BE2C (cell line): ENCODE data around the gene PZP.
"Not testable (repeated sequence)": the region's sequence is repeated elsewhere in the genome, so short reads cannot be mapped to it uniquely, and the experiment has no call there.

Experiments
- DNase-seq: peaks from one replicate; pipeline ENCODE4 v3.0.0-alpha.2; 2020
- H3K27me3 ChIP-seq: fragments of 250-450 bp; sonication (Bioruptor Pico); 2 replicates; pipeline ENCODE4 v1.5.1; 2020; ENCODE audit warnings: mild to moderate bottlenecking
- H3K36me3 ChIP-seq: fragments of 250-450 bp; sonication (Bioruptor Pico); 2 replicates; pipeline ENCODE4 v1.5.1; 2020; ENCODE audit warnings: mild to moderate bottlenecking
- H3K4me1 ChIP-seq: fragments of 250-450 bp; sonication (Bioruptor Pico); 2 replicates; pipeline ENCODE4 v1.5.1; 2020
- H3K4me3 ChIP-seq: 2 replicates; pipeline ENCODE4 v1.5.1; 2011; ENCODE audit warnings: low read depth, low read length
- H3K9me3 ChIP-seq: fragments of 250-450 bp; sonication (Bioruptor Pico); 2 replicates; pipeline ENCODE4 v1.5.1; 2020
- CTCF ChIP-seq: IDR thresholded peaks from 2 replicates; pipeline ENCODE4 v1.5.1; 2012; ENCODE audit warnings: mild to moderate bottlenecking, low read depth, low read length

The PZP gene

GRCh38 chr12:9252256-9252655 is 44.1 kb upstream of the PZP start:
- Histone ChIP-seq H3K27me3 (peaks cover 6% of the 10 kb centered on the region; the same call in 1 of the 2 replicates), H3K4me3 (no peak overlapping the region), H3K9me3 (peaks cover 3% of the 10 kb centered on the region; the same call in 1 of the 2 replicates), H3K4me1 (no peaks in the 10 kb centered on the region), H3K36me3 (no peaks in the 10 kb centered on the region)
- no peak for DNase-seq
- no peak for TF ChIP-seq CTCF

DNA sequence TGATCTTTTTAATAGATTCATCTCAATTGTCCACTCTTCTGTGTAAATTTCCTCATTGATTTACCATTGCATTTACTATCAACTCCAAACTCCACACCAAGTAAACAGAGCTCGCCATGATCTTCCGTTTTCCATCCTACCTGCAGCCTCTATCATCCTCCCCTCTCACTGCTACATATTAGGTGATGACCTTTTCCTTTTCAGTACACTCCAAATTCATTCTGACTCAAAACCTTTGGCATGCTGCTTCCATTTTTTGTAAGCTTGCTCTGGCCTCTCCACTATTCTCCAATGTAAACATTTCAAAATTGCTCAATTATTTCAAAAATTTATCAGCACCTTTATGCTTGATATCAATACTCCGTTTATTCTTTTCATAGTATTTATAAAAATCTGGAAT is 40.2 kb upstream of the PZP start:
- no peak overlapping the region for H3K4me3 ChIP-seq
- peaks cover 3% of the 10 kb centered on the region; the same call in 1 of the 2 replicates for H3K9me3 ChIP-seq
- no peak for TF ChIP-seq CTCF
- no peaks in the 10 kb centered on the region for H3K4me1 ChIP-seq
- no peak for DNase-seq
- no peaks in the 10 kb centered on the region for H3K36me3 ChIP-seq
- peaks cover 3% of the 10 kb centered on the region; the same call in 1 of the 2 replicates for H3K27me3 ChIP-seq

DNA sequence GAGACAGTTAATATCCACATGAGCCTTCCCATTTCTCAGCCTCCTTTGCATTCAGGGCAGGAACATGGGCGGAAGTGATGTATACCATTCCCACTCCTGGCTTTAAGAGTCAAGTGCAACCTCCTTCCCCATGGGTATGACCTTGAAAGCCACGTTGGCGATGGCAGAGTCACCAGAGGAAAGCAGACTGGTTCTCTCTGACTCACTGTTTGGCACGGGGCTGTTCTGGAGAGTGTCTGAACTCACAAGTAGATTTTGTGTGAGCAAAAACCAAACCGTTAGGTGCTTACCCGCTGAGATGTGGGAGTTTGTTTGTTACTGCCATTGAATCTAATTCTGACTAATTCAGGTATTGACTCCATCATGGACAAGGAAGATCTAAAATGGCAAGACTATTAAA is 36.7 kb upstream of the PZP start:
- Histone ChIP-seq H3K4me1 (no peaks in the 10 kb centered on the region), H3K36me3 (no peaks in the 10 kb centered on the region), H3K9me3 (no peaks in the 10 kb centered on the region), H3K27me3 (peaks cover 28% of the 10 kb centered on the region), H3K4me3 (no peak overlapping the region)
- no peak for DNase-seq
- no peak for TF ChIP-seq CTCF

DNA sequence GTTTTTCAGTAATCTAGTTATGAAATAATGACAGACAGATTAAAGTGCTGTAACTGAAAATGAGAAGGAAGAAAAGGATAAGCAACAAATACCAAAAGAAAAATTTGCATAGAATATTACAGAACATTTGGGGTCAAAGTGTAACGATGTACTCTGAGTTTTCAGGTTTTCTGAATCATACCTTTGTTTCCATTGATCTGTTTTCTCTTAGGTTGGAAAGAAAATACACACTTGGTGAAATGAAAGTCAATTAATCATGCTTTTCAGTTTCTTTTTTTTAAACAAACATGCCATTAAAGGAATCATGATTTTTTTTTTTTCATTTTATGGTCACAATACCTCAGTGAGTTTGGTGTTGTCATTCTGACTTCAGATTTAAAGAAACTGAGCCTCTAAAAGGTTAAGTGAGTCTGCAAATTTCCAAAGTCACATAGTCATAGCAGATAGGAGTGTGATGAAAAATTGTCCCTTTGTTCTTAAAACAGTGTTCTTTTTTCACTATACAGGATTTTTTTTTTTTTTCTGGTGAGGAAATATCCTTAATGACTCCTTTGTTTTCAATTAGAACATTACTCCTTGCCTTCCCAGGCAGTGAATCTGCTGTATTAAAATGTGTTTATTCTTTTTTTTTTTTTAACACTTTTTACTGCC is 35.9 kb upstream of the PZP start:
- H3K27me3 ChIP-seq, result peaks cover 28% of the 10 kb centered on the region
- H3K9me3 ChIP-seq, result no peaks in the 10 kb centered on the region
- no peaks in the 10 kb centered on the region for H3K4me1 ChIP-seq
- DNase-seq, result no peak
- H3K36me3 ChIP-seq, result no peaks in the 10 kb centered on the region
- H3K4me3 ChIP-seq, result no peak overlapping the region
- TF ChIP-seq CTCF, result no peak

DNA sequence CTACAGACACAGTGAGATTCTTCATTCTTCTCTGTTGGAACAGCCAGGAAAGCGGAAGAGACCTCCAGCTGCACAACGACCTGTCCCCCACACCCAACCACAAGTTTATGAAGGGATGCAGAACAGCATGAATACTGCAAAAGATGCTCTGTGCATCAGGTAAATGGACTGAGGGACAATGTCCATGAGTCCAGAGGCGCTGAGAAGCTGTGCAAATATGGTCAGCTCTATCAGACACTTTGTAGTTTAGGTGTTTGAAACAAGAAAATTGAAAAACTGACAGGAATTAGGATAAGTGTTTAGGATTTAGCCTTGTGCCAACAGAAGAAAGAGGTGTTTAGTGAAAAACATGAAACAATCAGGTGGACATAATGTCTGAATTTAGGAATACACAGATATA is 33.1 kb upstream of the PZP start:
- DNase-seq, result no peak
- TF ChIP-seq CTCF, result no peak
- no peaks in the 10 kb centered on the region for H3K9me3 ChIP-seq
- no peak overlapping the region for H3K4me3 ChIP-seq
- H3K4me1 ChIP-seq, result no peaks in the 10 kb centered on the region
- H3K36me3 ChIP-seq, result no peaks in the 10 kb centered on the region
- peaks cover 33% of the 10 kb centered on the region for H3K27me3 ChIP-seq

GRCh38 chr12:9240776-9241175 is 32.6 kb upstream of the PZP start:
- H3K4me3 ChIP-seq, result no peak overlapping the region
- no peak for DNase-seq
- no peak for TF ChIP-seq CTCF
- no peaks in the 10 kb centered on the region for H3K9me3 ChIP-seq
- H3K27me3 ChIP-seq, result peaks cover 31% of the 10 kb centered on the region
- no peaks in the 10 kb centered on the region for H3K4me1 ChIP-seq
- H3K36me3 ChIP-seq, result no peaks in the 10 kb centered on the region

DNA sequence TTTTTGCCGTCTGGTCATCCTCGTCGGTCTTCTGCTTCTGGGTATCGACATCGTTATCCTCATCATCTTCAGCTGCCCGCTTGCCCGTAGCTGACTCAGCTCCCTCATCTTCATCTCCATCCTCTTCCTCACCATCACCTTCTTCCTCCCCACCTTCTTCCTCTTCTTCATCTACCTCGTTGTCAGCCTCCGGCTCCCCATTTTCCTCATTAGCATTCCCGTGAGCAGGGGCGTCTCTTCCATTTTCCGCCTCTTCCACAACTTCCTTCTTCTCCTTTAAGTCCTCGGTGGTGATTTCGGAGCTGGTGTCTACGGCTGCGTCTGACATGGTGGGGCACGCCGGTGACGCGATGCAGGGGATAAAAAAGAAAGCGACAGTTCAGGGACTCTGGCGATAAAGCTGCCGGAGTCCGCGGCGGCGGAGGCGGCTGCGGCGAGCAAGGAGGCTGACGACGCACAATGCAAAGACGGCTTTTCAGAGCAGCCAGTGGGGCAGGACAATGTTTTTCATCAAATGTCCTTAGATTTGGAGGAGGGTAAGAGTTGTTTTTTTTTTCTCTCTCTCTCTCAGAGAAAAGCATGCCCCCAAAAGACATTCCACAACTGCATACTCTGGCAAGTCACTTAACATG is 31.9 kb upstream of the PZP start:
- DNase-seq, H3K9me3 ChIP-seq, H3K36me3 ChIP-seq, H3K4me1 ChIP-seq, H3K4me3 ChIP-seq: not testable (repeated sequence)
- H3K27me3 ChIP-seq, result peaks cover 31% of the 10 kb centered on the region
